Hepatocyte (in vitro differentiated cells): Measurements from ENCODE around the gene DNASE1.

Experiments used
- EZH2 ChIP-seq: fragments of 200-600 bp; sonication (generic); IDR thresholded peaks from 2 replicates; pipeline ENCODE4 v1.6.1; 2016; ENCODE audit warnings: antibody characterized with exemption, mild to moderate bottlenecking, borderline replicate concordance
- TF ChIP-seq, protein P1 (sequence below): fragments of 200-600 bp; sonication (generic); IDR thresholded peaks from 2 replicates; pipeline ENCODE4 v1.5.1; 2016; ENCODE audit warnings: antibody characterized with exemption, mild to moderate bottlenecking; ENCODE audit not compliant: poor library complexity

DNA sequence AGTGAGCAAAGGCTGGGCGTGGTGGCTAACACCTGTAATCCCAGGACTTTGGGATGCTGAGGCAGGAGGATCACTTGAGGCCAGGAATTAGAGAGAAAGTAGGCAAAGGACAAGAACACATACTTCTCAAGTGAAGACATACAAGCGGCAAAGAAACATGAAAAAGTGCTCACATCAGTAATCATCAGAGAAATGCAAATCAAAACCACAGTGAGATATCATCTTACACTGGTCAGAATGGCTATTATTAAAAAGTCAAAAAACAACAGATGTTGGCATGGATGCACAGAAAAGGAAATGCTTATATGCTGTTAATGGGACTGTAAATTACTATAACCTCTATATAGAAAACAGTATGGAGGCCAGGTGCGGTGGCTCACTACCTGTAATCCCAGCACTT is 30.8 kb upstream of the DNASE1 start:
- TF ChIP-seq, protein P1, sequence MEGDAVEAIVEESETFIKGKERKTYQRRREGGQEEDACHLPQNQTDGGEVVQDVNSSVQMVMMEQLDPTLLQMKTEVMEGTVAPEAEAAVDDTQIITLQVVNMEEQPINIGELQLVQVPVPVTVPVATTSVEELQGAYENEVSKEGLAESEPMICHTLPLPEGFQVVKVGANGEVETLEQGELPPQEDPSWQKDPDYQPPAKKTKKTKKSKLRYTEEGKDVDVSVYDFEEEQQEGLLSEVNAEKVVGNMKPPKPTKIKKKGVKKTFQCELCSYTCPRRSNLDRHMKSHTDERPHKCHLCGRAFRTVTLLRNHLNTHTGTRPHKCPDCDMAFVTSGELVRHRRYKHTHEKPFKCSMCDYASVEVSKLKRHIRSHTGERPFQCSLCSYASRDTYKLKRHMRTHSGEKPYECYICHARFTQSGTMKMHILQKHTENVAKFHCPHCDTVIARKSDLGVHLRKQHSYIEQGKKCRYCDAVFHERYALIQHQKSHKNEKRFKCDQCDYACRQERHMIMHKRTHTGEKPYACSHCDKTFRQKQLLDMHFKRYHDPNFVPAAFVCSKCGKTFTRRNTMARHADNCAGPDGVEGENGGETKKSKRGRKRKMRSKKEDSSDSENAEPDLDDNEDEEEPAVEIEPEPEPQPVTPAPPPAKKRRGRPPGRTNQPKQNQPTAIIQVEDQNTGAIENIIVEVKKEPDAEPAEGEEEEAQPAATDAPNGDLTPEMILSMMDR, result no peak
- TF ChIP-seq EZH2, result no peak
